ENCODE data around the gene PEX7.
"Not testable (repeated sequence)": the region's sequence is repeated elsewhere in the genome, so short reads cannot be mapped to it uniquely, and the experiment has no call there.

PEX7 gene

GRCh38 chr6:136890986-136891385, 68.6 kb downstream of the PEX7 start:
- peaks cover 15% of the 10 kb centered on the region for H3K4me1 ChIP-seq
- H3K36me3 ChIP-seq = no peaks in the 10 kb centered on the region
- no peaks in the 10 kb centered on the region for H3K9me3 ChIP-seq
- H3K27me3 ChIP-seq = no peaks in the 10 kb centered on the region
- DNase-seq = no peak
- H3K4me3 ChIP-seq (ENCODE audit: low read depth, low read length) = no peak overlapping the region
- no peak for TF ChIP-seq CTCF (IDR thresholded peaks at IDR 0.05; ENCODE audit: low read depth, low read length)

- no peak for DNase-seq
- H3K36me3 ChIP-seq = no peaks in the 10 kb centered on the region
- TF ChIP-seq CTCF (IDR thresholded peaks at IDR 0.05; ENCODE audit: low read depth, low read length) = no peak
- no peak overlapping the region for H3K4me3 ChIP-seq (ENCODE audit: low read depth, low read length)
- H3K27me3 ChIP-seq = no peaks in the 10 kb centered on the region
- no peaks in the 10 kb centered on the region for H3K9me3 ChIP-seq
- H3K4me1 ChIP-seq = peaks cover 4% of the 10 kb centered on the region; the same call in 1 of the 2 replicates
Measured at GRCh38 chr6:136893187-136893586, 70.8 kb downstream of the PEX7 start.

GRCh38 chr6:136895901-136896300, 73.5 kb downstream of the PEX7 start:
- Histone ChIP-seq H3K4me1 (no peaks in the 10 kb centered on the region), H3K9me3 (no peaks in the 10 kb centered on the region), H3K36me3 (peaks cover 7% of the 10 kb centered on the region), H3K27me3 (no peaks in the 10 kb centered on the region), H3K4me3 (ENCODE audit: low read depth, low read length) (no peak overlapping the region)
- no peak for DNase-seq
- no peak for TF ChIP-seq CTCF (IDR thresholded peaks at IDR 0.05; ENCODE audit: low read depth, low read length)

- no peaks in the 10 kb centered on the region for H3K9me3 ChIP-seq
- H3K4me3 ChIP-seq (ENCODE audit: low read depth, low read length) = no peak overlapping the region
- TF ChIP-seq CTCF (IDR thresholded peaks at IDR 0.05; ENCODE audit: low read depth, low read length) = no peak
- H3K36me3 ChIP-seq = peaks cover 10% of the 10 kb centered on the region
- H3K27me3 ChIP-seq = no peaks in the 10 kb centered on the region
- H3K4me1 ChIP-seq = no peaks in the 10 kb centered on the region
- DNase-seq = no peak
Measured at GRCh38 chr6:136897071-136897470, 74.7 kb downstream of the PEX7 start.

- H3K27me3 ChIP-seq = no peaks in the 10 kb centered on the region
- no peak for TF ChIP-seq CTCF (IDR thresholded peaks at IDR 0.05; ENCODE audit: low read depth, low read length)
Measured at GRCh38 chr6:136901212-136901784, 78.9 kb downstream of the PEX7 start.

GRCh38 chr6:136904477-136904876, 82.1 kb downstream of the PEX7 start:
- H3K36me3 ChIP-seq = peaks cover 22% of the 10 kb centered on the region
- DNase-seq, H3K4me1 ChIP-seq: not testable (repeated sequence)

More at GRCh38 chr6:136901212-136901784, 78.9 kb downstream of the PEX7 start:
- no peak for DNase-seq
- H3K4me1 ChIP-seq = no peaks in the 10 kb centered on the region
- peaks cover 22% of the 10 kb centered on the region for H3K36me3 ChIP-seq
- no peaks in the 10 kb centered on the region for H3K9me3 ChIP-seq
- H3K4me3 ChIP-seq (ENCODE audit: low read depth, low read length) = no peak overlapping the region

More at GRCh38 chr6:136904477-136904876, 82.1 kb downstream of the PEX7 start:
- H3K27me3 ChIP-seq; H3K4me3 ChIP-seq (ENCODE audit: low read depth, low read length); H3K9me3 ChIP-seq: not testable (repeated sequence)
